HG02798 (cell line): ENCODE data around the gene FOXR1.
"Not testable (repeated sequence)": the region's sequence is repeated elsewhere in the genome, so short reads cannot be mapped to it uniquely, and the experiment has no call there.

Experiments used
- ATAC-seq: cut with Tn5 transposase; IDR thresholded peaks from one replicate; pipeline ENCODE4 v1.9.1; 2021; ENCODE audit warnings: mild to moderate bottlenecking; ENCODE audit not compliant: unreplicated experiment, poor library complexity

FOXR1 gene

DNA sequence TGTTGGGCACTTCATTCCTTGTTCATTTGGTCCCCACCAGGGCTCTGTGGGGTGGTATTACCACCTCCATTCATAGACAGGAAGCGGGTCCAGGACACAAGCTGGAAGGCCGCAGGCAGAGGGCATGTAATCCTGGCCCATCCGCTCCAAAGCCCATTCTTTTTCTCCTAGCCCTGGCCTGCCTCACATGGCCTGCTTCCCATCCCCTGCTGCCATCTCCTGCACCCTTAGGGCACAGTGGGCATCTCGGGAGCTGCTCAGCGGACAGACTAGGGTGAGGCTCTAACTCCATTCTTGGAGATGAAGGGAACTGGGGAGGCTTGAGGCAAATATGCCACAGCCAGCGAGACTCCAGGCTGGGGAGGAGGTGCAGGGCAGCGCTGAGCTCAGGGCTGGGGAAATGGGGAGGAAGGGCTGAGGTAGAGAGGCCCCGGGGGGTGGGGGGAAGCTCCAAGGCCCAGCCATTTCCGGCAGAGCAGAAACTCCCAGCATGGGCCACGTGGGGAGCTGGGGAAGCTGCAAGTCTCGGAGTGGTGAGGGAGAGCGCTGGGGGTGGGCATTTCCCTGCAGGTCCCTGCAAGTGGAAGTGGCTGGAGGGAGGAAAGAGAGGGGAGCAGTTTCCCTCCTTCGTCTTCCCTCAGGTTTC is 31.5 kb upstream of the FOXR1 start:
- ATAC-seq = no peak

DNA sequence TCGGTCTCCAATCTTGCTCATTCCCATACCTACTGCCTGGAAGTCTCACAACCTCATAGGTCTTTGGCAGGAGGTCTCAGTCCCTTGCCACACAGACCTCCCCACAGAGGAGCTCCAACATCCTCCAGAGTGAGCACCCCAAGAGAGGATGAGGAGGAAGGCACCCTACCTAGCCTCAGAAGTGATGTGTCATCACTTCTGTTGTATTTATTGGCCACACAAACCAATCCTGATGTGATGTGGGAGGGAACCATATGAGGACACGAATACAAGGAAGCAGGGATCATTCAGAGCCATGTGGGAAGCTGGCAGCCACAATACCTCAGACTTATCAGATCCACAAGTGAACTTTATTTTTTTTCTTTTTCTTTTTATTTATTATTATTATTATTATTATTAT is 24.5 kb upstream of the FOXR1 start:
- no peak for ATAC-seq

- no peak for ATAC-seq
These were observed 23.6 kb upstream of the FOXR1 start for GRCh38 chr11:118948000-118948399.

- ATAC-seq = no peak
These were observed 18.3 kb upstream of the FOXR1 start for GRCh38 chr11:118953265-118953664.

DNA sequence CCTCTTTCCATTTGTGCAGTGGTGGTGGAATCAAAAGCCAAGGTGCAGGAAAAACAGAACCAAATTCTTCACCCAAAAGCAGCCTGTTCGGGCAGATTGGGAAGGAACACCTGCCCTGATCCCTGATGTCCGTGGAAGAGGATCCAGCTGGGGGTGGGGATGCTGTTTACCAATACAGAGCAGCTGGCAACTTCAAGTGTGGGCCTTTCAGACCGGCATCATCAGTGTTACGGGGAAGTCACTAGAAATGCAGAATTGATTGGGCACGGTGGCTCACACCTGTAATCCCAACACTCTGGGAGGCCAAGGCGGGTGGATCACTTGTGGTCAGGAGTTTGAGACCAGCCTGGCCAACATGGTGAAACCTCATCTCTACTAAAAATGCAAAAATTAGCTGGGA is 17.6 kb upstream of the FOXR1 start:
- not testable (repeated sequence) for ATAC-seq

DNA sequence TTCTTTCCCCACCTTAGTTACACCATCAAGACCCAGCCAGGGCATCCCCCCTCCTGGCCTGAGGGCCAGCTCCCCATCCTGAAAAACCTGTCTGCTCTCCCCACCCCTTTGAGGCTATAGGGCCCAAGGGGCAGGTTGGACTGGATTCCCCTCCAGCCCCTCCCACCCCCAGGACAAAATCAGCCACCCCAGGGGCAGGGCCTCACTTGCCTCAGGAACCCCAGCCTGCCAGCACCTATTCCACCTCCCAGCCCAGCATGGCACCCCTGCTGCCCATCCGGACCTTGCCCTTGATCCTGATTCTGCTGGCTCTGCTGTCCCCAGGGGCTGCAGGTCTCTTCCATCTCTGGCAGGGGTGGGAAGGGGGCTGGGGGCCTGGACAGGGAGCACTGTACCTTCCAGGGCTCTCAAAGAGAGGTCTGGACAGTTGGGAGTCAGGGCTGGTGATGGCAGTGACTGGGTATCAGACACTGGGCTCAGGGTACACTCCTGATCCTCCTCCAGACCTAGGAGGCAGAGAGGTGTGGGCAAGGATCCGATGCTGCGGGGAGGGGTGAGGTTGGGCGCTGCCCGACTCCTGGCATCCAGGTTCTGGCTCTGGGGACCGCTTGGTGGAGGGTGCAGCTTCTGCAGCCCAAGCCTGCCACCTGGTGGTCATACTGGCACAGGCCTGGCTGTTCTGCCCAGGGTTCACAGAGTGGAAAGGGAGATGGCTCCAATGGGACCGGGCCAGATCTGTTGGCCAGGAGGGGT is 15.3 kb upstream of the FOXR1 start, which contains the start of gene UPK2:
Gene UPK2, plus strand, starts transcription at position 205 of the 753 bp plus-strand sequence. Its CDS starts 53 bp downstream, at position 258.
- peak; percentile 80 for ATAC-seq

DNA sequence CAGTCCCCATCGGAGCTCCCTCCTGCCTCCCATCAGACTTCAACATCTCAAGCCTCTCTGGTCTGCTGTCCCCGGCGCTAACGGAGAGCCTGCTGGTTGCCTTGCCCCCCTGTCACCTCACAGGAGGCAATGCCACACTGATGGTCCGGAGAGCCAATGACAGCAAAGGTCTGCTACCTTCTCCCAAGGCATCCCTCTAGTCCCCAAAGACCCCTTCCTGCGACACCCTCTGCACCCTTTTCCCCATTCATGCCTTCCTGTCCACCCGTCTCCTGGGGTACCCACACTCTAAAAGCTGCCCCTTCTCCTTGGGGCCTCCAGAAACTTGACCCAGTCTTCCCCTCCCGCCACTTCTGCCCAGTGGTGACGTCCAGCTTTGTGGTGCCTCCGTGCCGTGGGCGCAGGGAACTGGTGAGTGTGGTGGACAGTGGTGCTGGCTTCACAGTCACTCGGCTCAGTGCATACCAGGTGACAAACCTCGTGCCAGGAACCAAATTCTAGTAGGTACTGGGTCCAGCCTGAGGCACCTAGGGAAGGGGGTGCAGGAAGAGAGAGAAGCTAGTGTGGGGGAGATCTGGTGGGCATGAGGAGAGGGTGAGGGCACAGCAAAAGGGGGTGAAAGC is 14.6 kb upstream of the FOXR1 start:
- ATAC-seq = no peak

DNA sequence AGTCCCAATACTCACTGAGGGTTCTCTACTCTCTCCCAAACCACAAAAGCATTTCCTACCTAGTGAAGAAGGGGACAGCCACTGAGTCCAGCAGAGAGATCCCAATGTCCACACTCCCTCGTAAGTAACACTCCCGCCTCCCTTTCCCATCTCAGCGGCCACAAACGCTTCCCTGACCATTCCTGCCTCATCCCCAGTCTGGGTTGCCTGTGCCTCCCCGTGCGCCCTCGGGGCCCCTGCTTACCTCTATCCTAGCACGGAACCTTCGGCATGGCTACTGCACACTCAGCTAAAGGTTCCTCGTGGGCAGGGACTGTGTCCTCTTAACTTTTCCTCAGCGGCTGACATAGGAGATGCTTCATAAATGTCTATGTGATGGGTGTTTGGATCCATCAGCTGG is 14.0 kb upstream of the FOXR1 start:
- no peak for ATAC-seq

- no peak for ATAC-seq
These were observed 13.6 kb upstream of the FOXR1 start for GRCh38 chr11:118957968-118958367.

- ATAC-seq = no peak
These were observed 13.0 kb upstream of the FOXR1 start for GRCh38 chr11:118958577-118958976.

- no peak for ATAC-seq
These were observed 10.4 kb upstream of the FOXR1 start for GRCh38 chr11:118961189-118961588.

DNA sequence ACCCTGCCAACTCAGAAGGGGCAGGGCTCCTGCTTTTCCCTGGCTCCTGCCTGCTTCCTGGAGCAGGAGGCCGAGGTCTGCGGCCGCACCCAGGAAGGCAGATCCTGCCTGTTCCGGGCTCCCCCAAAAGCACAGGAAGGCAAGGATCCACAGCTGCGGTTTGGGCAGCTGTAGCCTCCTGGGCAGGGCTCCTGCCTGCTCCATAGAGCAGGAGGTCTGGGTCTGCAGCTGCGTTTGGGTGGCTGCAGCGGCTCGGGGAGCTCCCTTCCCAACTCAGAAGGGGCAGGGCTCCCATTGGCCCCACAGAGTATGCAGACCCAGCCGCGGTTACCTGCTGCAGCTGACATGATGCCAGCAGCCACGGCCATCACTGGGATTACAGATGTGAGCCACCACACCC is 10.0 kb upstream of the FOXR1 start:
- ATAC-seq = no peak

GRCh38 chr11:118969508-118969907 is 2.1 kb upstream of the FOXR1 start:
- ATAC-seq = not testable (repeated sequence)

- ATAC-seq = no peak
These were observed 2.4 kb downstream of the FOXR1 start for GRCh38 chr11:118973985-118974384.

DNA sequence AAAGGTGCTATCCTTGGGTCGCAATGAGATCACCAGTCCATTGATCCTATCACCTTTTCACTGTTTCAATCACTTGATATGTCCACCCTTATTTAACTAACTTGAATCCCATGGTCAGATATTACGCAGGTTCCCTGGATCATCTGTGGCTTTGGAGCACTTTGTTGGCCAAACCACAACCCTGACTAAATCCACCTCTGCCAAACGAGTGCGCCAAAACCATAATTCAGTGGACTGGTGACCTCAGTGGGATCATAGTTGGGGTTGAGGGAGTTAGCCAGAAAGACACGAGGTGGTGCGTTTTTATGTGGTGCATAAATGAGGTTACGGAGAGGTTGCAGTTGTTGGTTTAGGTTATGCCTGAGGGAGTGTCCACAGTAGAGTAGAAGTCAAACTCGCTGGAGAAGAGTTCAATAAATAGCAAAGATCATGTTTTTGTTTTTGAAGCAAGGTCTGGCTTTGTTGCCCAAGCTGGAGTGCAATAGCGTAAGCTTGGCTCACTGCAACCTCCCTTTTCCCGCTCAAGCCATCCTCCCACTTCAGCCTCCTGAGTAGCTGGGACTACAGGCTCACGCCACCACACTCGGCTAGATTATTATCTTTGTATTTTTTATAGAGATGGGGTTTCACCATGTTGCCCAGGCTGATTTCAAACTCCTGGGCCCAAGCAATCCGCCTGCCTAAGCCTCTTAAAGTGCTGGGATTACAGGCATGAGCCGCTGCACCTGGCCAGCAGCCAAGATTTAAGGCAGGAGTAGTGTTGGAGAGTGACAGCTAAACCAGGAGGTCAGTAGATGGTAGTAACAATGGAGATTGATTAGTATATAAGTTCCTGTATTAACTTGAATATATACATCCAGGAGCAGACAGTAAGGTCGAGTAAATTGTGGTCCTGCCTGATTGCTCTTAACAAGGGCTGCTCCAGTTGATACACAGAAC is 4.5 kb downstream of the FOXR1 start:
- no peak for ATAC-seq

GRCh38 chr11:118979434-118979833 is 7.9 kb downstream of the FOXR1 start:
- no peak for ATAC-seq

DNA sequence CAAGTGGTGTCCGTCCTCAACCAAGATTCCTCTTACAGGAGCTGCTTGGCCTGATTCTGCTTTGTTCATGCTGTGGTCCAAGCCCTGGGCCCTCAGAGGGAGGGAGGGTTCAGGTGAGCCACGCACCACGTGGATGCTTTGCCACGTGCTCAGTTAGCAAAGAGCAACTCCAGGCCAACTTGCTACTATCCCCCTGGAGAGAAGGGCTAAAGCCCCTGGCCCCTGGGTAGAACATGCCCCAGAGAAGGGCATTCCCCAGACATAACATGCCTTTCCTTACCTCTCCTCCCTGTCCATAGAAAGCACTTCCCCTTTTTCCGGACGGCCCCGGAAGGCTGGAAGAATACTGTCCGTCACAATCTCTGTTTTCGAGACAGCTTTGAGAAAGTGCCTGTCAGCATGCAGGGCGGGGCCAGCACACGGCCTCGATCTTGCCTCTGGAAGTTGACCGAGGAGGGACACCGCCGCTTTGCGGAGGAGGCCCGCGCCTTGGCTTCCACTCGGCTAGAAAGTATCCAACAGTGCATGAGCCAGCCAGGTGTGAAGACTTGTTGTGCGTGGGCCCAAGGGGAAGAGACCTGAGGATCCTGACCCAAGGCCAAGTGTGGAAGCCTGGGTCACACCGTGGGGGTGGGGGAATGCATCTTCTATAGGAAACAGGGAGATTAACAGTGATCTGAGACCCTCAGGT is 8.8 kb downstream of the FOXR1 start:
- ATAC-seq = no peak

- not testable (repeated sequence) for ATAC-seq
These were observed 12.8 kb downstream of the FOXR1 start for GRCh38 chr11:118984337-118984736.

DNA sequence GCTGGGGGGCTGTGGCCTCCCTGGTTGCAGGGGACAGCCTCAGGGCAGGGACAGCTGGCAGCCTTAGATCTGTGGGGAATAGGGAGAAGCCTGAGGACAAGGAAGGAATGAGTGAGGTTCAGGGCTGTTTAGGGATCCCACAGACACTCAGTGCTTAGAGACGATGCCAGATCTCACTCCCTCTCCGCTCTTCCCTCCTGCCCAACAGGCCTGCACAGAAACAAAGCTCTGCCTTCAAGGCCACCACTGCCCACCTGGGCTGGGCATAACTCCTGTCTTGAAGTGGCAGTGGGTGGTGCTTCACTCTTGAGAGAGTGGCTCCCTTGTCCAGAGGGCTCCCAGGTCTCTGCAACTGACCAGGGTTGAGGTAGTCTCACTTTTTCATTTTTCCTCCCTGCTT is 13.3 kb downstream of the FOXR1 start:
- ATAC-seq = no peak

DNA sequence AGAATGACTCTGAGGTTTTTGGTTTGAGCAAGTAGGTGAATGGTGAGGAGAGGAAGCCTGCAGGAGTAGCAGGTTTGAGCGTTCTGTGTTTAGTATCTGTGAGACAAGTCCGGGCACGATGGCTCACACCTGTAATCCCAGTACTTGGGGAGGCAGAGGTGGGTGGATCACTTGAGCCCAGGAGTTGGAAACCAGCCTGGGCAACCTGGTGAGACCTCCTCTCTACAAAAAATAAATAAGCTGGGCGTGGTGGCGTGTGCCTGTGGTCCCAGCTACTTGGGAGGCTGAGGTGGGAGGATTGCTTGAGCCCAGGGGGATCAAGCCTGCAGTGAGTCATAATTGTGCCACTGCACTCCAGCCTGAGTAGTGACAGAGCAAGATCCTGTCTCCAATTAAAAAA is 16.7 kb downstream of the FOXR1 start:
- no peak for ATAC-seq
